ENCODE results near the gene S100A5. TPM values are rescaled to one million over a fixed set of nuclear protein-coding genes. Genes with fewer than 3 reads are reported as not detected.

Gene S100A5
- total RNA-seq, 1 experiment from 2014 or later, result 6.0 TPM

GRCh38 chr1:153509729-153510354 lies 30.9 kb downstream of the S100A5 start:
- ChIA-PET POLR2A (no interaction called here), RAD21 (ENCODE audit: low non-redundant PET in 1 of 2, low total read pairs in 2 of 2, uncharacterized antibody in 2 of 2, unreplicated experiment in 2 of 2) (interaction anchor here in 1 of 2 experiments (1.7 kb wide), 1 partner anchor 59 kb away, joined by 9 read pairs; no protein-coding TSS in a partner anchor), CTCF (interaction anchor here (0.7 to 2.4 kb wide), 10 partner anchors 11 to 477 kb away, joined by 3 to 30 read pairs (median 10); partner anchors contain the start of genes CHTOP, INTS3, RAB13 and S100A13)
- peak overlapping the region; percentile 39; the same call in 1 of the 2 replicates for H3K27ac ChIP-seq (ENCODE audit: low read depth, low read length)
- intact Hi-C loops (cut with micrococcal nuclease), result loop anchor here (1.0 to 5.0 kb wide), 3 partner anchors 107 to 477 kb away; partner anchors contain the start of genes RAB13 and S100A14
- ATAC-seq (peak; percentile 54), DNase-seq (ENCODE audit: low read depth, low spot score) (no peak)
- H3K4me1 ChIP-seq (ENCODE audit: control insufficient read depth in 1 of 2, insufficient read depth in 2 of 2, low read length in 2 of 2), result peaks cover 23 to 85% of the 10 kb centered on the region in 2 experiments
- no peak overlapping the region for H3K4me2 ChIP-seq (ENCODE audit: low read length)
- no peaks in the 10 kb centered on the region for H3K9me2 ChIP-seq (ENCODE audit: insufficient read depth)
- peak overlapping the region; percentile 47 for H2AFZ ChIP-seq (ENCODE audit: low read depth, low read length, poor library complexity, severe bottlenecking)
- H3K9ac ChIP-seq (ENCODE audit: low read length), result no peak overlapping the region
- BruUV-seq (replicated peaks), result no TSS peak
- no peak overlapping the region for H3K4me3 ChIP-seq (replicated peaks in 1 of 2; ENCODE audit: low read depth in 1 of 2, low read length in 2 of 2)
- H4K20me1 ChIP-seq (ENCODE audit: insufficient read depth), result no peaks in the 10 kb centered on the region
- no peaks in the 10 kb centered on the region for H3K79me2 ChIP-seq (ENCODE audit: insufficient read depth, low read length)
- H3K27me3 ChIP-seq (ENCODE audit: insufficient read depth, low read length), result no peaks in the 10 kb centered on the region
- no peaks in the 10 kb centered on the region for H3K9me3 ChIP-seq (ENCODE audit: control insufficient read depth in 1 of 2, insufficient read depth in 1 of 2, low read depth in 1 of 2, low read length in 2 of 2)
- no peaks in the 10 kb centered on the region for H3K36me3 ChIP-seq (ENCODE audit: control insufficient read depth in 1 of 2, insufficient read depth in 2 of 2, low read length in 2 of 2)
- no peak for TF ChIP-seq ZNF274 (IDR thresholded peaks at IDR 0.05; ENCODE audit: low read depth, low read length)
- TF ChIP-seq CEBPB (IDR thresholded peaks at IDR 0.05; ENCODE audit: low read depth), result no peak
- TF ChIP-seq SRF (IDR thresholded peaks at IDR 0.05; ENCODE audit: low read depth), result no peak
- no peak for TF ChIP-seq ELF1 (IDR thresholded peaks at IDR 0.05; ENCODE audit: borderline replicate concordance, low read depth)
- TF ChIP-seq ZBTB33 (IDR thresholded peaks at IDR 0.05; ENCODE audit: extremely low read depth, insufficient replicate concordance, low read length), result no peak
- TF ChIP-seq JUND (IDR thresholded peaks at IDR 0.05), result no peak
- TF ChIP-seq EGR1 (IDR thresholded peaks at IDR 0.05; ENCODE audit: low read depth), result no peak
- TF ChIP-seq ATF3 (IDR thresholded peaks at IDR 0.05), result no peak
- TF ChIP-seq YY1 (IDR thresholded peaks at IDR 0.05; ENCODE audit: extremely low read depth, insufficient replicate concordance, low read depth, low read length), result peak; percentile 64
- TF ChIP-seq TCF7L2 (IDR thresholded peaks at IDR 0.05; ENCODE audit: borderline replicate concordance, extremely low read depth, insufficient read depth, insufficient read length), result no peak
- TF ChIP-seq EZH2 (IDR thresholded peaks at IDR 0.05), result no peak
- no peak for TF ChIP-seq SP1 (IDR thresholded peaks at IDR 0.05; ENCODE audit: low read depth)
- no peak for TF ChIP-seq POLR2AphosphoS5 (IDR thresholded peaks at IDR 0.05; ENCODE audit: low read depth, low read length)
- no peak for TF ChIP-seq CBX3 (IDR thresholded peaks at IDR 0.05; ENCODE audit: low read depth)
- no peak for TF ChIP-seq REST (IDR thresholded peaks at IDR 0.05; ENCODE audit: low read depth)
- no peak for TF ChIP-seq EZH2phosphoT487 (IDR thresholded peaks at IDR 0.05; ENCODE audit: borderline replicate concordance)
- no peak for TF ChIP-seq ZFX (IDR thresholded peaks at IDR 0.05)
- TF ChIP-seq POLR2A (IDR thresholded peaks at IDR 0.05; ENCODE audit: borderline replicate concordance, extremely low read depth, insufficient read depth, insufficient read length), result no peak
- TF ChIP-seq FOSL1 (IDR thresholded peaks at IDR 0.05; ENCODE audit: low read depth), result no peak
- TF ChIP-seq CTCF (IDR thresholded peaks at IDR 0.05 in 2 of 3, conservative IDR thresholded peaks at IDR 0.05 in 1 of 3; ENCODE audit: borderline replicate concordance in 1 of 3, insufficient read depth in 1 of 3, low read depth in 2 of 3, low read length in 2 of 3), result peak; percentile 66 to 92 (median 89)
